HepG2 (cell line): ENCODE results near the gene ARSB. TPM values are rescaled to one million over a fixed set of nuclear protein-coding genes. Genes with fewer than 3 reads are reported as not detected.

Source experiments
- ATAC-seq: fragments of 200-7000 bp; cut with Tn5 transposase; 3 replicates; pipeline ENCODE4 v1.9.1; 2020; ENCODE audit warnings: mild to moderate bottlenecking, moderate library complexity
- BruUV-seq: library from RNA; stranded (reverse); fragments of 400-500 nt; replicated peaks from 2 replicates; lab custom pipeline; 2021; lab: Mats Ljungman, UMichigan
- CTCF ChIA-PET: fragments of 300-600 bp; formaldehyde crosslinking; extraction: SDS; loops from one replicate; lab custom pipeline; 2021; ENCODE audit warnings: low total read pairs, inconsistent platforms, low intra/inter-chr PET ratio; lab: Yijun Ruan, JAX
- POLR2A ChIA-PET: fragments of 350-600 bp; sonication (Branson Sonifier 250); formaldehyde crosslinking; loops from one replicate; lab custom pipeline; 2020; ENCODE audit warnings: antibody characterized with exemption, inconsistent platforms; lab: Yijun Ruan, JAX
- DNase-seq: peaks from one replicate; pipeline ENCODE4 v3.0.0-alpha.2; 2015; ENCODE audit warnings: low spot score
- FAIRE-seq: peaks from 3 replicates; lab custom pipeline; 2011; peaks lifted over from hg19 to GRCh38; lab: Jason Lieb, UNC
- H2AFZ ChIP-seq: one replicate; pipeline ENCODE4 v1.6.1; 2011; ENCODE audit warnings: low read length, inconsistent platforms
- H3K27ac ChIP-seq: fragments of 300-600 bp; 3 replicates; pipeline ENCODE4 v1.8.0; 2011; ENCODE audit warnings: mixed run types, mild to moderate bottlenecking, mixed read lengths, low read length, inconsistent platforms; ENCODE audit not compliant: insufficient read depth; ENCODE audit errors: extremely low read length
- H3K27me3 ChIP-seq, 2 experiments: fragments of 200-600 bp in 1 of 2; 2 replicates in 1 of 2; 3 replicates in 1 of 2; pipeline versions ENCODE4 v1.6.0 to v1.8.0; 2011; ENCODE audit warnings: low read length in 2 of 2, mild to moderate bottlenecking in 2 of 2, moderate library complexity in 2 of 2, inconsistent platforms in 1 of 2; ENCODE audit not compliant: insufficient read depth in 2 of 2, control insufficient read depth in 1 of 2
- H3K36me3 ChIP-seq, 2 experiments: fragments of 200-600 bp in 1 of 2; replicated peaks in 1 of 2; 2 replicates in 1 of 2; 3 replicates in 1 of 2; pipeline versions ENCODE4 v1.5.1 to v1.8.0; 2011; ENCODE audit warnings: low read length in 2 of 2, inconsistent platforms in 1 of 2; ENCODE audit not compliant: insufficient read depth in 2 of 2, control insufficient read depth in 1 of 2
- H3K4me1 ChIP-seq: 2 replicates; pipeline ENCODE4 v1.5.1; 2012; ENCODE audit warnings: low read length, inconsistent platforms; ENCODE audit not compliant: insufficient read depth
- H3K4me2 ChIP-seq: 2 replicates; pipeline ENCODE4 v1.6.0; 2011; ENCODE audit warnings: low read depth, low read length, inconsistent platforms
- H3K4me3 ChIP-seq, 3 experiments: fragments of 200-600 bp in 1 of 3; sonication (generic), shearing (Covaris generic) in 1 of 3; replicated peaks in 1 of 3; 2 replicates each; pipeline ENCODE4 v1.5.1; 2011 to 2016; ENCODE audit warnings: low read length in 3 of 3, inconsistent platforms in 2 of 3, low read depth in 2 of 3, mild to moderate bottlenecking in 2 of 3, control low read depth in 1 of 3, mixed read lengths in 1 of 3; ENCODE audit not compliant: insufficient read depth in 1 of 3
- H3K79me2 ChIP-seq: one replicate; pipeline ENCODE4 v1.6.1; 2011; ENCODE audit warnings: low read length, inconsistent platforms; ENCODE audit not compliant: insufficient read depth
- H3K9ac ChIP-seq: 2 replicates; pipeline ENCODE4 v1.6.0; 2011; ENCODE audit warnings: mild to moderate bottlenecking, low read depth, low read length, inconsistent platforms; ENCODE audit not compliant: insufficient read depth
- H3K9me3 ChIP-seq: 2 replicates; pipeline ENCODE4 v1.5.1; 2012; ENCODE audit warnings: mild to moderate bottlenecking, low read length
- H4K20me1 ChIP-seq: 2 replicates; pipeline ENCODE4 v1.6.0; 2011; ENCODE audit warnings: inconsistent platforms, mild to moderate bottlenecking, low read length, moderate library complexity; ENCODE audit not compliant: insufficient read depth
- CSRNP2 ChIP-seq: sonication (generic); formaldehyde crosslinking; conservative IDR thresholded peaks from 2 replicates; pipeline ENCODE4 v1.8.0; 2022; ENCODE audit warnings: low read depth, missing genetic modification reagents
- GABPA ChIP-seq, 2 experiments: IDR thresholded peaks; 2 replicates each; pipeline ENCODE4 v1.6.1; 2011 to 2016; ENCODE audit warnings: low read depth in 2 of 2, low read length in 1 of 2, missing biosample characterization in 1 of 2, missing genetic modification characterization in 1 of 2
- HNRNPK ChIP-seq: fragments of 200-400 bp; formaldehyde crosslinking; IDR thresholded peaks from 2 replicates; pipeline ENCODE4 v1.6.1; 2018; ENCODE audit warnings: low read length, low read depth, moderate library complexity, mild to moderate bottlenecking; ENCODE audit not compliant: poor library complexity, severe bottlenecking
- TOE1 ChIP-seq: sonication (generic); formaldehyde crosslinking; IDR thresholded peaks from 2 replicates; pipeline ENCODE4 v1.4.0; 2020; ENCODE audit warnings: mild to moderate bottlenecking, missing genetic modification reagents
- ZFY ChIP-seq: sonication (generic); formaldehyde crosslinking; IDR thresholded peaks from 2 replicates; pipeline ENCODE4 v1.4.0; 2020; ENCODE audit warnings: missing genetic modification reagents
- ZNF160 ChIP-seq: sonication (generic); formaldehyde crosslinking; IDR thresholded peaks from 2 replicates; pipeline ENCODE4 v1.8.0; 2022; ENCODE audit warnings: mild to moderate bottlenecking, inconsistent platforms, missing genetic modification reagents
- ZNF446 ChIP-seq: sonication (generic); formaldehyde crosslinking; IDR thresholded peaks from 2 replicates; pipeline ENCODE4 v1.5.0; 2020; ENCODE audit warnings: mild to moderate bottlenecking, missing genetic modification reagents
- ZNF782 ChIP-seq: sonication (generic); formaldehyde crosslinking; IDR thresholded peaks from 2 replicates; pipeline ENCODE4 v1.4.0; 2020; ENCODE audit warnings: missing genetic modification reagents, mild to moderate bottlenecking, borderline replicate concordance
- WGBS: methylation state at CpG from one replicate; pipeline ENCODE4 v1.1.6; 2017; ENCODE audit warnings: low lambda C conversion rate; 5-methylcytosine and 5-hydroxymethylcytosine counted together
- in situ Hi-C: cut with HindIII; loops from 2 replicates; pipeline ENCODE4 v1.10.0; 2017; ENCODE audit warnings: low pct_unique_long_range_greater_than_20kb; ENCODE audit not compliant: extremely low pct_ligation_motif_present
- intact Hi-C: fragments of 100-400 bp; cut with micrococcal nuclease; formaldehyde crosslinking; loops from one replicate; pipeline ENCODE4 v1.10.0; 2022; ENCODE audit not compliant: unreplicated experiment
- polyA plus RNA-seq, 8 experiments: library from polyadenylated mRNA; depleted of rRNA in 3 of 8; stranded (reverse) in 7 of 8; unstranded in 1 of 8; fragments of >200 nt; fragmentation: Illumina TruSeq in 4 of 8; extraction: Trizol in 4 of 8; gene quantifications; 2 replicates each; pipeline versions ENCODE4 v1.2.1 to v1.2.3, GENCODE V29; 2011 to 2016; ENCODE audit warnings: low read depth in 4 of 8, missing spikeins in 1 of 8, mixed read lengths in 1 of 8; ENCODE audit not compliant: insufficient read depth in 1 of 8
- total RNA-seq, 5 experiments: library from RNA; depleted of rRNA; stranded (reverse); fragments of >200 nt; fragmentation: Illumina TruSeq; extraction: Trizol; gene quantifications; 2 replicates each; pipeline ENCODE4 v1.2.3, GENCODE V29; 2016; ENCODE audit warnings: low read depth in 1 of 5
- TF ChIP-seq, protein P1 (sequence below): sonication (generic); formaldehyde crosslinking; IDR thresholded peaks from 2 replicates; pipeline ENCODE4 v1.5.0; 2020; ENCODE audit warnings: missing genetic modification reagents, mild to moderate bottlenecking, borderline replicate concordance
- TF ChIP-seq, protein P2 (sequence below): sonication (generic); formaldehyde crosslinking; IDR thresholded peaks from 2 replicates; pipeline ENCODE4 v1.4.0; 2020; ENCODE audit warnings: missing genetic modification reagents

Gene ARSB
- total and polyA plus RNA-seq, 2 of the 13 experiments (the other 11 are each of a cell fraction or from before 2014, with no cell fraction given), result 52.6 to 66.4 TPM

DNA sequence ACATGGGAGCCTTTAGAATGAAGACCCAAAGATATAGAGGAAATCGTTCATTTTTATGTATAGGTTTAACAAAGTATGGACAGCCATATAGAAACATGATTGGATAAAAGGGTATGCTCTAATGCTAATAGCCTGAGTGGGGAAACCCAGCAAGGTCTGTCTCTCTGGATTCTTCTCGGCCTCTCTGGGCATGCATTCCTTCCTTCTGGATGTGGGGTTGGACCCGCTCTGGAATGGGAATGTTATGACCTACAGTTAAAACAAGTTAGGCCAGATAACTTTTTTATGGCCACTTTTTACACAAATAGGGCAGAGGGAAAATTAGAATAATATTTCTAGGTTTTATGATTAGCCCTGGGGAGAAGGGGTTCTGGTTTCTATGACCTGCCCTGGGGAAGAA lies 103.2 kb downstream of the ARSB start:
- Histone ChIP-seq H3K27ac (no peak overlapping the region), H3K4me3 (no peak overlapping the region), H3K9ac (no peak overlapping the region), H2AFZ (no peak overlapping the region)
- no peak for DNase-seq
- TF ChIP-seq ZFY, result no peak
- TF ChIP-seq, all 625 proteins: peak for 0
- intact Hi-C loops (no loop called here), in situ Hi-C loops (no loop called here)
- Histone ChIP-seq H4K20me1 (no peaks in the 10 kb centered on the region), H3K9me3 (no peaks in the 10 kb centered on the region), H3K4me1 (no peaks in the 10 kb centered on the region), H3K79me2 (no peaks in the 10 kb centered on the region), H3K27me3 (no peaks in the 10 kb centered on the region), H3K36me3 (peaks cover 11 to 42% of the 10 kb centered on the region in 2 experiments), H3K4me2 (no peak overlapping the region)
- no peak for FAIRE-seq
- ChIA-PET CTCF (no interaction called here), POLR2A (no interaction called here)
- ATAC-seq, result no peak
- BruUV-seq, result no TSS peak
- 64% methylated on average over 3 of the region's 3 CpGs for WGBS

DNA sequence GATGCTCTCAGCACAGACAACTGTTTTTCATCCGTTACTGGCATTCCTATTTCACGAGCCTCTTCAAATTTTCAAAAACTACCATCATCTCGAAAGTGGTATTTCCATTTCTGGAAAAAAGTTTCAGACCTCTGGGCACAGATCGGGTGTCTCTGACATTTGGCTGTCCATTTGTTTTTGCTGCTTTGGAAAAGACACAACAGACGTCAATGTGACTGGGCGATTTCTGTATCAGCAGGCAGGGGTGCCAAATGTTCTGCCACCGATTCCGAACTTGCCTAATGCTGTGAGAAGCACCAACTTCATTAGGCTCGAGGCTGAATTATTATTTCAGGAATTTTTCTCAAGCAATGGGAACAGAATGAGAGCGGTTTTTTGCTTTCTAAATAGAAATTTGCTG lies 105.6 kb downstream of the ARSB start:
- in situ Hi-C loops, result no loop called here
- BruUV-seq, result no TSS peak
- ATAC-seq, result no peak
- H3K4me2 ChIP-seq, result no peak overlapping the region
- WGBS, result 97% methylated on average over 10 of the region's 10 CpGs
- H3K79me2 ChIP-seq, result no peaks in the 10 kb centered on the region
- H2AFZ ChIP-seq, result no peak overlapping the region
- FAIRE-seq, result no peak
- H3K4me1 ChIP-seq, result no peaks in the 10 kb centered on the region
- CTCF ChIA-PET, result no interaction called here
- POLR2A ChIA-PET, result no interaction called here
- H3K4me3 ChIP-seq, result no peak overlapping the region
- H3K27ac ChIP-seq, result no peak overlapping the region
- H3K36me3 ChIP-seq, result peaks cover 6 to 39% of the 10 kb centered on the region in 2 experiments; a peak in 4 of 5 replicates
- no peak overlapping the region for H3K9ac ChIP-seq
- DNase-seq, result no peak
- H3K27me3 ChIP-seq, result no peaks in the 10 kb centered on the region
- intact Hi-C loops, result no loop called here
- no peaks in the 10 kb centered on the region for H3K9me3 ChIP-seq
- H4K20me1 ChIP-seq, result no peaks in the 10 kb centered on the region
- TF ChIP-seq CSRNP2, result no peak
- TF ChIP-seq, protein P1, sequence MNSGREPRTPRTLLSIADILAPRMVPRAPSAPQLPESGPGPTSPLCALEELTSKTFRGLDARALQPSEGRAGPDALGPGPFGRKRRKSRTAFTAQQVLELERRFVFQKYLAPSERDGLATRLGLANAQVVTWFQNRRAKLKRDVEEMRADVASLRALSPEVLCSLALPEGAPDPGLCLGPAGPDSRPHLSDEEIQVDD, result no peak
- no peak for TF ChIP-seq ZNF446 (CRISPR knock-in tag)
- no peak for TF ChIP-seq TOE1
- no peak for TF ChIP-seq HNRNPK
- TF ChIP-seq, protein P2, sequence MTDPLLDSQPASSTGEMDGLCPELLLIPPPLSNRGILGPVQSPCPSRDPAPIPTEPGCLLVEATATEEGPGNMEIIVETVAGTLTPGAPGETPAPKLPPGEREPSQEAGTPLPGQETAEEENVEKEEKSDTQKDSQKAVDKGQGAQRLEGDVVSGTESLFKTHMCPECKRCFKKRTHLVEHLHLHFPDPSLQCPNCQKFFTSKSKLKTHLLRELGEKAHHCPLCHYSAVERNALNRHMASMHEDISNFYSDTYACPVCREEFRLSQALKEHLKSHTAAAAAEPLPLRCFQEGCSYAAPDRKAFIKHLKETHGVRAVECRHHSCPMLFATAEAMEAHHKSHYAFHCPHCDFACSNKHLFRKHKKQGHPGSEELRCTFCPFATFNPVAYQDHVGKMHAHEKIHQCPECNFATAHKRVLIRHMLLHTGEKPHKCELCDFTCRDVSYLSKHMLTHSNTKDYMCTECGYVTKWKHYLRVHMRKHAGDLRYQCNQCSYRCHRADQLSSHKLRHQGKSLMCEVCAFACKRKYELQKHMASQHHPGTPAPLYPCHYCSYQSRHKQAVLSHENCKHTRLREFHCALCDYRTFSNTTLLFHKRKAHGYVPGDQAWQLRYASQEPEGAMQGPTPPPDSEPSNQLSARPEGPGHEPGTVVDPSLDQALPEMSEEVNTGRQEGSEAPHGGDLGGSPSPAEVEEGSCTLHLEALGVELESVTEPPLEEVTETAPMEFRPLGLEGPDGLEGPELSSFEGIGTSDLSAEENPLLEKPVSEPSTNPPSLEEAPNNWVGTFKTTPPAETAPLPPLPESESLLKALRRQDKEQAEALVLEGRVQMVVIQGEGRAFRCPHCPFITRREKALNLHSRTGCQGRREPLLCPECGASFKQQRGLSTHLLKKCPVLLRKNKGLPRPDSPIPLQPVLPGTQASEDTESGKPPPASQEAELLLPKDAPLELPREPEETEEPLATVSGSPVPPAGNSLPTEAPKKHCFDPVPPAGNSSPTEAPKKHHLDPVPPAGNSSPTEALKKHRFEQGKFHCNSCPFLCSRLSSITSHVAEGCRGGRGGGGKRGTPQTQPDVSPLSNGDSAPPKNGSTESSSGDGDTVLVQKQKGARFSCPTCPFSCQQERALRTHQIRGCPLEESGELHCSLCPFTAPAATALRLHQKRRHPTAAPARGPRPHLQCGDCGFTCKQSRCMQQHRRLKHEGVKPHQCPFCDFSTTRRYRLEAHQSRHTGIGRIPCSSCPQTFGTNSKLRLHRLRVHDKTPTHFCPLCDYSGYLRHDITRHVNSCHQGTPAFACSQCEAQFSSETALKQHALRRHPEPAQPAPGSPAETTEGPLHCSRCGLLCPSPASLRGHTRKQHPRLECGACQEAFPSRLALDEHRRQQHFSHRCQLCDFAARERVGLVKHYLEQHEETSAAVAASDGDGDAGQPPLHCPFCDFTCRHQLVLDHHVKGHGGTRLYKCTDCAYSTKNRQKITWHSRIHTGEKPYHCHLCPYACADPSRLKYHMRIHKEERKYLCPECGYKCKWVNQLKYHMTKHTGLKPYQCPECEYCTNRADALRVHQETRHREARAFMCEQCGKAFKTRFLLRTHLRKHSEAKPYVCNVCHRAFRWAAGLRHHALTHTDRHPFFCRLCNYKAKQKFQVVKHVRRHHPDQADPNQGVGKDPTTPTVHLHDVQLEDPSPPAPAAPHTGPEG (CRISPR knock-in tag), result no peak
- TF ChIP-seq ZNF160 (CRISPR knock-in tag), result no peak
- TF ChIP-seq GABPA (IDR thresholded peaks at IDR 0.05; ENCODE audit: low read depth, low read length), result no peak
- TF ChIP-seq GABPA (CRISPR knock-in tag; IDR thresholded peaks at IDR 0.05; ENCODE audit: low read depth), result no peak
- TF ChIP-seq ZNF782 (CRISPR knock-in tag), result no peak
